ENCODE results near the gene FGD3.

FGD3 gene

DNA sequence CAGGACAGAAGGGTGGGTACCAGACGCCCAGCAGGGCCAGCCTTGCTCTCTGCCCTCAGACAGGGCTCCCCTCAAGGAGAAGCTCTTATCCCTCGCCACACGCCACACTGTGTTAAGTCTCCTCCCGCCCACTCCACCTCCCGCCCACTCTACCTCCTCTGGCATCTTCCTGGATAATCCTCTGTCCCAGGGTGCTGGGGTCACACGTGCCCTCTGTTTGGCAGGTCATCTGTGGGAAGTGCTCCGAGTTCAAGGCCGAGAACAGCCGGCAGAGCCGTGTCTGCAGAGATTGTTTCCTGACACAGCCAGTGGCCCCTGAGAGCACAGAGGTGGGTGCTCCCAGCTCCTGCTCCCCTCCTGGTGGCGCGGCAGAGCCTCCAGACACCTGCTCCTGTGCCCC is 85.2 kb downstream of the FGD3 start:
- Histone ChIP-seq H3K9me2 (replicated peaks; ENCODE audit: insufficient read depth, low read length) (no peaks in the 10 kb centered on the region), H4K20me1 (ENCODE audit: insufficient read depth, low read length) (no peaks in the 10 kb centered on the region), H3K36me3 (replicated peaks; ENCODE audit: insufficient read depth, low read length) (no peaks in the 10 kb centered on the region), H3K4me3 (ENCODE audit: low read length) (no peak overlapping the region), H3K27ac (ENCODE audit: low read length) (no peak overlapping the region), H3K4me1 (ENCODE audit: low read length) (no peaks in the 10 kb centered on the region), H3K4me2 (ENCODE audit: low read depth, low read length) (no peak overlapping the region), H3K9me3 (replicated peaks; ENCODE audit: insufficient read depth, low read length) (no peaks in the 10 kb centered on the region), H3F3A (ENCODE audit: insufficient read depth, low read length) (no peaks in the 10 kb centered on the region), H2AFZ (ENCODE audit: low read length) (no peak overlapping the region), H3K79me2 (ENCODE audit: low read length) (no peaks in the 10 kb centered on the region), H3K27me3 (replicated peaks; ENCODE audit: insufficient read depth, low read length) (no peaks in the 10 kb centered on the region), H3K9ac (ENCODE audit: low read length) (no peak overlapping the region)
- DNase-seq: no peak
- no peak for TF ChIP-seq EZH2phosphoT487 (IDR thresholded peaks at IDR 0.05; ENCODE audit: low read length)

DNA sequence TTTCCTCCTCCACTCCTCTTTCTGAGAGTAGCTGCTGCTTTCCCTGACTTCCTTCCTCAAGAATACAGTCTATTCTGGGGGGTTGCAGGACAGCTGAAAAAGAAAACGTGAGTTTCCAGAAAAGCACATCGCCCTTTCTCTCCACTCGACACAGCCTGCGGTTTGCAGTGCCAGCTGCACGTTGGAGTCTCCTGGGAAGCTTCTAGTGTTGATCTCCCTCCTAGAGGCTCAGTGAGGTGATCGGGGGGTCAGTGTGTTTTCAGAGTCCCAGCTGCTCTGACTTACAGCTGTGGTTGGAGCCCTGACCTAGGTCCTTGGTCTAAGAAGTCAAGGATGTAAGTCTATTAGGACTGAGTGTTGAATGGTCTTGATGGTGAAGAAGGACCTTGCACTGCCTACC is 86.2 kb downstream of the FGD3 start:
- H4K20me1 ChIP-seq (ENCODE audit: insufficient read depth, low read length): no peaks in the 10 kb centered on the region
- no peaks in the 10 kb centered on the region for H3K4me1 ChIP-seq (ENCODE audit: low read length)
- no peaks in the 10 kb centered on the region for H3K9me2 ChIP-seq (replicated peaks; ENCODE audit: insufficient read depth, low read length)
- H3K79me2 ChIP-seq (ENCODE audit: low read length): no peaks in the 10 kb centered on the region
- H3K9ac ChIP-seq (ENCODE audit: low read length): no peak overlapping the region
- H3K27ac ChIP-seq (ENCODE audit: low read length): no peak overlapping the region
- no peak for DNase-seq
- no peak for TF ChIP-seq EZH2 (optimal IDR thresholded peaks at IDR 0.05; ENCODE audit: low read depth, low read length)
- no peak for TF ChIP-seq EZH2phosphoT487 (IDR thresholded peaks at IDR 0.05; ENCODE audit: low read length)
- TF ChIP-seq, protein P1, sequence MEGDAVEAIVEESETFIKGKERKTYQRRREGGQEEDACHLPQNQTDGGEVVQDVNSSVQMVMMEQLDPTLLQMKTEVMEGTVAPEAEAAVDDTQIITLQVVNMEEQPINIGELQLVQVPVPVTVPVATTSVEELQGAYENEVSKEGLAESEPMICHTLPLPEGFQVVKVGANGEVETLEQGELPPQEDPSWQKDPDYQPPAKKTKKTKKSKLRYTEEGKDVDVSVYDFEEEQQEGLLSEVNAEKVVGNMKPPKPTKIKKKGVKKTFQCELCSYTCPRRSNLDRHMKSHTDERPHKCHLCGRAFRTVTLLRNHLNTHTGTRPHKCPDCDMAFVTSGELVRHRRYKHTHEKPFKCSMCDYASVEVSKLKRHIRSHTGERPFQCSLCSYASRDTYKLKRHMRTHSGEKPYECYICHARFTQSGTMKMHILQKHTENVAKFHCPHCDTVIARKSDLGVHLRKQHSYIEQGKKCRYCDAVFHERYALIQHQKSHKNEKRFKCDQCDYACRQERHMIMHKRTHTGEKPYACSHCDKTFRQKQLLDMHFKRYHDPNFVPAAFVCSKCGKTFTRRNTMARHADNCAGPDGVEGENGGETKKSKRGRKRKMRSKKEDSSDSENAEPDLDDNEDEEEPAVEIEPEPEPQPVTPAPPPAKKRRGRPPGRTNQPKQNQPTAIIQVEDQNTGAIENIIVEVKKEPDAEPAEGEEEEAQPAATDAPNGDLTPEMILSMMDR (IDR thresholded peaks at IDR 0.05; ENCODE audit: low read length): no peak
- H2AFZ ChIP-seq (ENCODE audit: low read length): no peak overlapping the region
- no peaks in the 10 kb centered on the region for H3K9me3 ChIP-seq (replicated peaks; ENCODE audit: insufficient read depth, low read length)
- no peak overlapping the region for H3K4me2 ChIP-seq (ENCODE audit: low read depth, low read length)
- H3K4me3 ChIP-seq (ENCODE audit: low read length): no peak overlapping the region
- H3K27me3 ChIP-seq (replicated peaks; ENCODE audit: insufficient read depth, low read length): no peaks in the 10 kb centered on the region
- no peaks in the 10 kb centered on the region for H3F3A ChIP-seq (ENCODE audit: insufficient read depth, low read length)
- H3K36me3 ChIP-seq (replicated peaks; ENCODE audit: insufficient read depth, low read length): no peaks in the 10 kb centered on the region

DNA sequence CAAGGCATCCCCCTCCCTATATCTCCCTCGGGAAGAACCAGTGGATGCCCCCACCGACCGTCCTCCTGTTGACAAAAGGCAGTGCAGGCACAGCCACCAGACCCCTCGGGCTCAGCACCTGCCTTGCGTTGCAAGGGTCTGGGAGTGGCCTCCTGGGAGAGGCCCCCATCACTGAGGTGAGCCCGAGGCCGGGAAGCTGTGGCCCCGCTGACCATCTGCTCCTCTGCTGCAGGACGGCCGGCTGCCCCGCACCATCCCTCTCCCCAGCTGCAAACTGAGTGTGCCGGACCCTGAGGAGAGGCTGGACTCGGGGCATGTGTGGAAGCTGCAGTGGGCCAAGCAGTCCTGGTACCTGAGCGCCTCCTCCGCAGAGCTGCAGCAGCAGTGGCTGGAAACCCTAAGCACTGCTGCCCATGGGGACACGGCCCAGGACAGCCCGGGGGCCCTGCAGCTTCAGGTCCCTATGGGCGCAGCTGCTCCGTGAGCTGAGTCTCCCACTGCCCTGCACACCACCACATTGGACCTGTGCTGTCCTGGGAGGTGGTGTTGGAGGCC is 87.9 kb downstream of the FGD3 start:
- no peaks in the 10 kb centered on the region for H3K4me1 ChIP-seq (ENCODE audit: low read length)
- no peaks in the 10 kb centered on the region for H3K27me3 ChIP-seq (replicated peaks; ENCODE audit: insufficient read depth, low read length)
- H3K79me2 ChIP-seq (ENCODE audit: low read length): no peaks in the 10 kb centered on the region
- no peak overlapping the region for H3K9ac ChIP-seq (ENCODE audit: low read length)
- H3K27ac ChIP-seq (ENCODE audit: low read length): no peak overlapping the region
- no peak overlapping the region for H3K4me3 ChIP-seq (ENCODE audit: low read length)
- H3K4me2 ChIP-seq (ENCODE audit: low read depth, low read length): no peak overlapping the region
- H3K9me2 ChIP-seq (replicated peaks; ENCODE audit: insufficient read depth, low read length): no peaks in the 10 kb centered on the region
- no peak overlapping the region for H2AFZ ChIP-seq (ENCODE audit: low read length)
- no peaks in the 10 kb centered on the region for H3K36me3 ChIP-seq (replicated peaks; ENCODE audit: insufficient read depth, low read length)
- no peak for DNase-seq
- no peaks in the 10 kb centered on the region for H3K9me3 ChIP-seq (replicated peaks; ENCODE audit: insufficient read depth, low read length)
- TF ChIP-seq, protein P1 (IDR thresholded peaks at IDR 0.05; ENCODE audit: low read length): no peak
- TF ChIP-seq EZH2phosphoT487 (IDR thresholded peaks at IDR 0.05; ENCODE audit: low read length) (no peak), EZH2 (optimal IDR thresholded peaks at IDR 0.05; ENCODE audit: low read depth, low read length) (no peak)
- H4K20me1 ChIP-seq (ENCODE audit: insufficient read depth, low read length): no peaks in the 10 kb centered on the region
- no peaks in the 10 kb centered on the region for H3F3A ChIP-seq (ENCODE audit: insufficient read depth, low read length)

DNA sequence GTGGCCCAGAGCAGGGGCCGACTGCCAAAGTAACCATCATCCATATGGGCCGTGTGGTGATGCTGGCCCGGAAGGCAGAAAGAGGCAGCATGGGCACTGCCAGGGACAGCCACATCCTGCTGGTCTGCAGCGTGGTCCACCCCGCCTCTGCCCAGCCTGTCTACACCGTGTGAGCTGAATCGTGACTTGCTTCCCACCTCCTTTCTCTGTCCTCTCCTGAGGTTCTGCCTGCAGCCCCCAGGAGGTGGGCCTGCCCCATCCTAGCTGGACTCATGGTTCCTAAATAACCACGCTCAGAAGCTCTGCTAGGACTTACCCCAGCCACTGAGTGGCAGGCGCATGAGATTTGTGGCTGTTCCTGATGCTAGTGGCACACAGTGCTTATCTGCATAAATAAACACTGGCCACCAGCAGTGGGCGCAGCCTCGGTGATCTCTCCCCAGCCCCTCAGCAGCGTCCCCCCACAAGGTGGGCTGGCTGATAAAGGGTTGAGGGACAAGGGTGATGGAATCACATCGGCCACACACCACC is 88.6 kb downstream of the FGD3 start:
- Histone ChIP-seq H3K4me3 (ENCODE audit: low read length) (no peak overlapping the region), H3K4me1 (ENCODE audit: low read length) (no peaks in the 10 kb centered on the region), H2AFZ (ENCODE audit: low read length) (no peak overlapping the region), H3K9ac (ENCODE audit: low read length) (no peak overlapping the region), H3K27me3 (replicated peaks; ENCODE audit: insufficient read depth, low read length) (no peaks in the 10 kb centered on the region), H3K4me2 (ENCODE audit: low read depth, low read length) (no peak overlapping the region), H3K9me2 (replicated peaks; ENCODE audit: insufficient read depth, low read length) (no peaks in the 10 kb centered on the region), H3F3A (ENCODE audit: insufficient read depth, low read length) (no peaks in the 10 kb centered on the region), H3K9me3 (replicated peaks; ENCODE audit: insufficient read depth, low read length) (no peaks in the 10 kb centered on the region), H3K36me3 (replicated peaks; ENCODE audit: insufficient read depth, low read length) (no peaks in the 10 kb centered on the region), H3K27ac (ENCODE audit: low read length) (no peak overlapping the region), H4K20me1 (ENCODE audit: insufficient read depth, low read length) (no peaks in the 10 kb centered on the region), H3K79me2 (ENCODE audit: low read length) (no peaks in the 10 kb centered on the region)
- TF ChIP-seq, protein P1 (IDR thresholded peaks at IDR 0.05; ENCODE audit: low read length): no peak
- TF ChIP-seq EZH2 (optimal IDR thresholded peaks at IDR 0.05; ENCODE audit: low read depth, low read length) (no peak), EZH2phosphoT487 (IDR thresholded peaks at IDR 0.05; ENCODE audit: low read length) (no peak)
- DNase-seq: no peak
